Activated T-helper 2 cell treated with anti-CD3 and anti-CD28 coated beads, Interferon-gamma antibody, Interleukin-2, Interleukin-4, amounts not matched to agents 10 μg/mL and 5 μg/mL and 100 μg/mL, durations not matched to agents 14 hours and 24 hours and 36 hours (primary cell): ENCODE results near the gene LRRC23. TPM values are rescaled to one million over a fixed set of nuclear protein-coding genes. Genes with fewer than 3 reads are reported as not detected.
"Not testable (repeated sequence)": the region's sequence is repeated elsewhere in the genome, so short reads cannot be mapped to it uniquely, and the experiment has no call there.

Experiments used
- DNase-seq: peaks from one replicate; pipeline ENCODE4 v3.0.0; 2021; ENCODE audit warnings: low spot score
- H3K27ac Mint-ChIP-seq: one replicate; pipeline ENCODE4 v1.8.0; 2021; ENCODE audit warnings: mixed read lengths
- H3K27me3 Mint-ChIP-seq: one replicate; pipeline ENCODE4 v1.8.0; 2021; ENCODE audit warnings: low read depth, mixed read lengths
- H3K36me3 Mint-ChIP-seq: one replicate; pipeline ENCODE4 v1.8.0; 2021; ENCODE audit warnings: low read depth, mixed read lengths
- H3K4me1 Mint-ChIP-seq: one replicate; pipeline ENCODE4 v1.8.0; 2021; ENCODE audit warnings: low read depth, mixed read lengths
- H3K4me3 Mint-ChIP-seq: one replicate; pipeline ENCODE4 v1.8.0; 2021; ENCODE audit warnings: low read depth, mild to moderate bottlenecking, moderate library complexity, mixed read lengths
- H3K9me3 Mint-ChIP-seq: one replicate; pipeline ENCODE4 v1.8.0; 2021; ENCODE audit warnings: mixed read lengths
- intact Hi-C: fragments of 100-400 bp; cut with micrococcal nuclease; formaldehyde crosslinking; loops from one replicate; pipeline ENCODE4 v1.15.1; 2023
- total RNA-seq: library from RNA; stranded (reverse); gene quantifications from 2 replicates; pipeline ENCODE4 v1.2.3, GENCODE V29; 2022

LRRC23 gene
- total RNA-seq, 1 donor from 2014 or later = 4.7 TPM

GRCh38 chr12:6899427-6899826 is 5.2 kb upstream of the LRRC23 start:
- no peaks in the 10 kb centered on the region for H3K27me3 Mint-ChIP-seq
- H3K27ac Mint-ChIP-seq = no peak overlapping the region
- H3K9me3 Mint-ChIP-seq = no peaks in the 10 kb centered on the region
- DNase-seq = no peak
- intact Hi-C loops = no loop called here
- H3K4me1 Mint-ChIP-seq = peaks cover 6% of the 10 kb centered on the region
- H3K36me3 Mint-ChIP-seq = no peaks in the 10 kb centered on the region
- H3K4me3 Mint-ChIP-seq = no peak overlapping the region

GRCh38 chr12:6899837-6900519 is 4.6 kb upstream of the LRRC23 start:
- H3K4me1 Mint-ChIP-seq = peaks cover 6% of the 10 kb centered on the region
- H3K4me3 Mint-ChIP-seq = no peak overlapping the region
- H3K27me3 Mint-ChIP-seq = no peaks in the 10 kb centered on the region
- intact Hi-C loops = no loop called here
- no peak for DNase-seq
- H3K9me3 Mint-ChIP-seq = no peaks in the 10 kb centered on the region
- H3K36me3 Mint-ChIP-seq = no peaks in the 10 kb centered on the region
- no peak overlapping the region for H3K27ac Mint-ChIP-seq

- Mint-ChIP-seq H3K9me3 (no peaks in the 10 kb centered on the region), H3K27me3 (no peaks in the 10 kb centered on the region), H3K27ac (no peak overlapping the region), H3K4me3 (no peak overlapping the region), H3K4me1 (peaks cover 6% of the 10 kb centered on the region), H3K36me3 (no peaks in the 10 kb centered on the region)
- no peak for DNase-seq
- intact Hi-C loops = no loop called here
Measured at GRCh38 chr12:6902448-6902847, 2.2 kb upstream of the LRRC23 start.

- no peak overlapping the region for H3K4me3 Mint-ChIP-seq
- intact Hi-C loops = loop anchor here (1.0 kb wide), 3 partner anchors 11 to 30 kb away; partner anchors contain the start of genes ENO2 and SPSB2
- H3K27me3 Mint-ChIP-seq = no peaks in the 10 kb centered on the region
- no peak overlapping the region for H3K27ac Mint-ChIP-seq
- peaks cover 6% of the 10 kb centered on the region for H3K4me1 Mint-ChIP-seq
- H3K36me3 Mint-ChIP-seq = no peaks in the 10 kb centered on the region
- H3K9me3 Mint-ChIP-seq = no peaks in the 10 kb centered on the region
- no peak for DNase-seq
Measured at GRCh38 chr12:6903722-6904121, 900 bp upstream of the LRRC23 start.

- Mint-ChIP-seq H3K4me3 (no peak overlapping the region), H3K27ac (no peak overlapping the region), H3K9me3 (no peaks in the 10 kb centered on the region), H3K36me3 (no peaks in the 10 kb centered on the region), H3K4me1 (peaks cover 2% of the 10 kb centered on the region), H3K27me3 (no peaks in the 10 kb centered on the region)
- no peak for DNase-seq
- intact Hi-C loops = no loop called here
Measured at GRCh38 chr12:6905414-6906040, 905 bp downstream of the LRRC23 start.

GRCh38 chr12:6908141-6908540 is 3.5 kb downstream of the LRRC23 start:
- H3K9me3 Mint-ChIP-seq, H3K36me3 Mint-ChIP-seq, H3K27ac Mint-ChIP-seq, H3K4me1 Mint-ChIP-seq, H3K27me3 Mint-ChIP-seq, intact Hi-C loops, H3K4me3 Mint-ChIP-seq, DNase-seq: not testable (repeated sequence)

- Mint-ChIP-seq H3K27ac (no peak overlapping the region), H3K9me3 (no peaks in the 10 kb centered on the region), H3K27me3 (no peaks in the 10 kb centered on the region), H3K4me1 (peaks cover 9% of the 10 kb centered on the region), H3K36me3 (no peaks in the 10 kb centered on the region), H3K4me3 (no peak overlapping the region)
- DNase-seq = no peak
- intact Hi-C loops = no loop called here
Measured at GRCh38 chr12:6909421-6910145, 5.0 kb downstream of the LRRC23 start.

GRCh38 chr12:6912164-6912935 is 7.7 kb downstream of the LRRC23 start:
- H3K4me3 Mint-ChIP-seq = peak overlapping the region; percentile 68
- H3K9me3 Mint-ChIP-seq = no peaks in the 10 kb centered on the region
- H3K27ac Mint-ChIP-seq = peak overlapping the region; percentile 78
- peaks cover 17% of the 10 kb centered on the region for H3K36me3 Mint-ChIP-seq
- intact Hi-C loops = no loop called here
- DNase-seq = no peak
- peaks cover 20% of the 10 kb centered on the region for H3K4me1 Mint-ChIP-seq
- H3K27me3 Mint-ChIP-seq = no peaks in the 10 kb centered on the region

GRCh38 chr12:6914246-6914946 is 9.8 kb downstream of the LRRC23 start, which contains the start of gene ENO2:
TSS of gene ENO2 (plus strand) at chr12:6914580. CDS start at chr12:6915833, 1,253 bp downstream.
- Mint-ChIP-seq H3K36me3 (peaks cover 30% of the 10 kb centered on the region), H3K9me3 (no peaks in the 10 kb centered on the region), H3K4me3 (peak within 1 kb of the TSS; percentile 93), H3K4me1 (peaks cover 21% of the 10 kb centered on the region), H3K27me3 (no peaks in the 10 kb centered on the region), H3K27ac (peak within 1 kb of the TSS; percentile 77)
- peak; percentile 74 for DNase-seq
- intact Hi-C loops = loop anchor here (1.0 to 2.0 kb wide), 2 partner anchors 10 to 42 kb away; partner anchors contain the start of genes LRRC23 and SPSB2

- Mint-ChIP-seq H3K4me1 (peaks cover 28% of the 10 kb centered on the region), H3K36me3 (peaks cover 38% of the 10 kb centered on the region), H3K9me3 (no peaks in the 10 kb centered on the region), H3K4me3 (peak overlapping the region; percentile 93), H3K27ac (peak overlapping the region; percentile 77), H3K27me3 (no peaks in the 10 kb centered on the region)
- intact Hi-C loops = loop anchor here (1.0 to 2.0 kb wide), 2 partner anchors 11 to 42 kb away; partner anchors contain the start of genes LRRC23 and SPSB2
- DNase-seq = no peak
Measured at GRCh38 chr12:6914947-6915788, 10.5 kb downstream of the LRRC23 start.

GRCh38 chr12:6915789-6916285 is 11.2 kb downstream of the LRRC23 start:
- Mint-ChIP-seq H3K27me3 (no peaks in the 10 kb centered on the region), H3K4me1 (peaks cover 28% of the 10 kb centered on the region), H3K27ac (peak overlapping the region; percentile 77), H3K9me3 (no peaks in the 10 kb centered on the region), H3K4me3 (peak overlapping the region; percentile 93), H3K36me3 (peaks cover 39% of the 10 kb centered on the region)
- no peak for DNase-seq
- intact Hi-C loops = loop anchor here (2.0 kb wide), 1 partner anchor 43 kb away; the partner anchor contains the start of gene SPSB2
